ENCODE results near the gene SMARCD1.

DNA sequence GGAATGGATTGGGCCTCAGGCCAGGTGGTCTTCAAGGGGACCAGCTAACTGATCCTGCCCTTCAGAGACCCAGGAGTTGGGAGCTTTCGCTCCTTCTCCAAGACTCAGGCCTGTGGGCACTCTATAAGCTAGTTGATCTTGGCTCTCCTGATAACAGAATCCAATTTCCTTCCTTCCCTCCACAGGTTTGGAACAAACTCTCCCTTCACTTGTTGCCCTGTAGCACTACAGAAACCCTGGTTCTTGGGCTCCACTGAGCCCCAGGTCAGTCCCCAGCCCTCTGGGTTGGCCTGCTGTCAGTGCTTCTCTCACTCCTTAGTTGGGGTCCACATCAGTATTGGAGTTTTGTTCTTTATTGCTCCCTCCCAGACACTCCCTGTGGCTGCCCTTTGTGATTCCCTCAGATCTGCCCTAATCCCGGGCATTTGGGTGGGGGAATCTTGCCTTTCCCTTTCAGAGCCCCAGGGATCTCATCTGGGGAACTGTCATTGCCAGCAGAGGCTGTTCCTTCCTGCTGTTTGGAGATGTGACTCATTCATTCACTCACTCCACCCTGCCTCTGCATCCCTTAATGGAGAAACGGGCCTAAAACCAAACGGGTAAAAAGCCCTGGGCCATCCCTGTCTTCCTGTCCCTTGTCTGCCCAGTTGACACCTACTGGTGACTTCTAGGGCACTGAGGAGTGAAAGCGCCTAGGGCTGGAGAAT is 14.3 kb downstream of the SMARCD1 start:
- no peak for TF ChIP-seq TAF1 (IDR thresholded peaks at IDR 0.05; ENCODE audit: control insufficient read depth, extremely low read depth, insufficient read depth, low read length, severe bottlenecking)
- no peak for TF ChIP-seq CEBPB (tag; IDR thresholded peaks at IDR 0.05)
- TF ChIP-seq, protein P1, sequence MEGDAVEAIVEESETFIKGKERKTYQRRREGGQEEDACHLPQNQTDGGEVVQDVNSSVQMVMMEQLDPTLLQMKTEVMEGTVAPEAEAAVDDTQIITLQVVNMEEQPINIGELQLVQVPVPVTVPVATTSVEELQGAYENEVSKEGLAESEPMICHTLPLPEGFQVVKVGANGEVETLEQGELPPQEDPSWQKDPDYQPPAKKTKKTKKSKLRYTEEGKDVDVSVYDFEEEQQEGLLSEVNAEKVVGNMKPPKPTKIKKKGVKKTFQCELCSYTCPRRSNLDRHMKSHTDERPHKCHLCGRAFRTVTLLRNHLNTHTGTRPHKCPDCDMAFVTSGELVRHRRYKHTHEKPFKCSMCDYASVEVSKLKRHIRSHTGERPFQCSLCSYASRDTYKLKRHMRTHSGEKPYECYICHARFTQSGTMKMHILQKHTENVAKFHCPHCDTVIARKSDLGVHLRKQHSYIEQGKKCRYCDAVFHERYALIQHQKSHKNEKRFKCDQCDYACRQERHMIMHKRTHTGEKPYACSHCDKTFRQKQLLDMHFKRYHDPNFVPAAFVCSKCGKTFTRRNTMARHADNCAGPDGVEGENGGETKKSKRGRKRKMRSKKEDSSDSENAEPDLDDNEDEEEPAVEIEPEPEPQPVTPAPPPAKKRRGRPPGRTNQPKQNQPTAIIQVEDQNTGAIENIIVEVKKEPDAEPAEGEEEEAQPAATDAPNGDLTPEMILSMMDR (IDR thresholded peaks at IDR 0.05 in 2 of 3, conservative IDR thresholded peaks at IDR 0.05 in 1 of 3; ENCODE audit: insufficient read depth in 2 of 3, low read depth in 1 of 3, low read length in 3 of 3): no peak
- TF ChIP-seq ZNF253 (CRISPR knock-in tag; conservative IDR thresholded peaks at IDR 0.05): no peak
- no peak for TF ChIP-seq SP1 (CRISPR knock-in tag; IDR thresholded peaks at IDR 0.05)
- TF ChIP-seq POLR2A (conservative IDR thresholded peaks at IDR 0.05): no peak
- no peak for TF ChIP-seq SMC3 (conservative IDR thresholded peaks at IDR 0.05; ENCODE audit: insufficient read depth, low read depth, low read length)
- no peak for TF ChIP-seq EP300 (IDR thresholded peaks at IDR 0.05; ENCODE audit: low read length)
- TF ChIP-seq, protein P2, sequence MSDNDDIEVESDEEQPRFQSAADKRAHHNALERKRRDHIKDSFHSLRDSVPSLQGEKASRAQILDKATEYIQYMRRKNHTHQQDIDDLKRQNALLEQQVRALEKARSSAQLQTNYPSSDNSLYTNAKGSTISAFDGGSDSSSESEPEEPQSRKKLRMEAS (CRISPR knock-in tag; IDR thresholded peaks at IDR 0.05): no peak
- TF ChIP-seq FOXK2 (conservative IDR thresholded peaks at IDR 0.05 in 1 of 2, IDR thresholded peaks at IDR 0.05 in 1 of 2; ENCODE audit: low read depth in 2 of 2): no peak

All from K562 (cell line).